Measurements from ENCODE around the gene NIPAL3. TPM values are rescaled to one million over a fixed set of nuclear protein-coding genes. Genes with fewer than 3 reads are reported as not detected.
A peak's percentile ranks its signal among the peaks of the same experiment; 100 is the strongest.

Gene NIPAL3
- total RNA-seq, 1 donor from 2014 or later, result 21.3 TPM

DNA sequence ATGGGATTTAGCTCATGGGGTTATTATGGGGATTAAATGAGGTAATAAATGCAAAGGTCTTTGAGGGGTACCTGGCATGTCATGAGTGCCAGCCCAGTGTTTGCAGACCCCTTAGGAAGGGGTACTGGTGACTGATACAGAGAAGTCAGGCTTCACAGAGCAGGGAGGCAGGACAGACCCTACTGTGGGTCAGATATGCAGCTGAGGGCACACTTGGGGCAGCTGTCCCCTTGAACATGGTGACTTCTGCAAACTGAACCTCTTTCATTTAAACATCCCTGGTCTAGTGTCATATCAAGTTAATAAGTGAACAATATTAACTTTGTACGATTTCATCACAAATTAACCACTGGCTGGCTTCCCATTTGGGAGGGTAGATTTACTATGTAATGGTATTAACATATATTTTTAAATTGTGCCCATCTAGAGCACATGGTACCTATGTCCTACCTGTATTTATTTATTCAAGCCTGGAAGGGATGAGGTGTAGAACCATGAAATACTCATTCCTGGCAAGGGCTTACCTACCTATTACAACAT, 27.9 kb upstream of the NIPAL3 start:
- H3K27me3 Mint-ChIP-seq (ENCODE audit: low read depth), result no peaks in the 10 kb centered on the region
- H3K4me1 Mint-ChIP-seq, result peaks cover 27% of the 10 kb centered on the region
- H3K27ac Mint-ChIP-seq, result no peak overlapping the region
- peaks cover 5% of the 10 kb centered on the region for H3K36me3 Mint-ChIP-seq
- no peak overlapping the region for H3K4me3 Mint-ChIP-seq
- H3K9me3 Mint-ChIP-seq, result no peaks in the 10 kb centered on the region
- DNase-seq (ENCODE audit: low spot score in 2 of 2, unreplicated experiment in 2 of 2), result no peak
- TF ChIP-seq, protein P1, sequence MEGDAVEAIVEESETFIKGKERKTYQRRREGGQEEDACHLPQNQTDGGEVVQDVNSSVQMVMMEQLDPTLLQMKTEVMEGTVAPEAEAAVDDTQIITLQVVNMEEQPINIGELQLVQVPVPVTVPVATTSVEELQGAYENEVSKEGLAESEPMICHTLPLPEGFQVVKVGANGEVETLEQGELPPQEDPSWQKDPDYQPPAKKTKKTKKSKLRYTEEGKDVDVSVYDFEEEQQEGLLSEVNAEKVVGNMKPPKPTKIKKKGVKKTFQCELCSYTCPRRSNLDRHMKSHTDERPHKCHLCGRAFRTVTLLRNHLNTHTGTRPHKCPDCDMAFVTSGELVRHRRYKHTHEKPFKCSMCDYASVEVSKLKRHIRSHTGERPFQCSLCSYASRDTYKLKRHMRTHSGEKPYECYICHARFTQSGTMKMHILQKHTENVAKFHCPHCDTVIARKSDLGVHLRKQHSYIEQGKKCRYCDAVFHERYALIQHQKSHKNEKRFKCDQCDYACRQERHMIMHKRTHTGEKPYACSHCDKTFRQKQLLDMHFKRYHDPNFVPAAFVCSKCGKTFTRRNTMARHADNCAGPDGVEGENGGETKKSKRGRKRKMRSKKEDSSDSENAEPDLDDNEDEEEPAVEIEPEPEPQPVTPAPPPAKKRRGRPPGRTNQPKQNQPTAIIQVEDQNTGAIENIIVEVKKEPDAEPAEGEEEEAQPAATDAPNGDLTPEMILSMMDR (IDR thresholded peaks at IDR 0.05; ENCODE audit: unreplicated experiment), result no peak

DNA sequence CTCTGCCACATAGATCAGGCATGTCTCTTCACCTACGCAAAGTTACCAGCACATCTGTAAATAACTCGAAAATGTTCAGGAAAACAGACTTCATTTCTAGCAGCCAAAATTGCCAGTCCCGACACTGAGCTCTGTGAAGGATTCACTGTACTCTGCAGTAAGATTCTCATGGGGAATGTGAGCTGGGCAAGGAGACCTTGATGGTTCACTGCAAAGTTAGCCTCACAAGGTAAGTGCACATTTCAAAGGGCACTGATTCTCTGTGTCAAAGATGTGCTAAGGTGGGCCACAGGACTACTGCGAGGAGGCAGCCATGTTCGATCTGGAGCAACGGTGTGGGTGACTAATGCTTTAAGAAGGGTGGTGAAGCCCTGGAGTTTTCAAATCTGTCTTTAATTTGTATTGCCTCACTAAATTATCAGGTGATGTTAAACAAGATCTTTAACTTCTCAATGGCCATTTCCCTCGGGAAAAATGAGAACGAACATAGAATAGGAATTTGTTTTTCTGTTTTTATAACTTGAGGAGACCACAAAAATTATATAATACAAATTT, 27.2 kb upstream of the NIPAL3 start:
- DNase-seq (ENCODE audit: low spot score in 2 of 2, unreplicated experiment in 2 of 2), result no peak
- no peak overlapping the region for H3K27ac Mint-ChIP-seq
- TF ChIP-seq, protein P1 (IDR thresholded peaks at IDR 0.05; ENCODE audit: unreplicated experiment), result no peak
- H3K4me3 Mint-ChIP-seq, result no peak overlapping the region
- H3K36me3 Mint-ChIP-seq, result peaks cover 3% of the 10 kb centered on the region
- H3K27me3 Mint-ChIP-seq (ENCODE audit: low read depth), result no peaks in the 10 kb centered on the region
- no peaks in the 10 kb centered on the region for H3K9me3 Mint-ChIP-seq
- peaks cover 29% of the 10 kb centered on the region for H3K4me1 Mint-ChIP-seq

DNA sequence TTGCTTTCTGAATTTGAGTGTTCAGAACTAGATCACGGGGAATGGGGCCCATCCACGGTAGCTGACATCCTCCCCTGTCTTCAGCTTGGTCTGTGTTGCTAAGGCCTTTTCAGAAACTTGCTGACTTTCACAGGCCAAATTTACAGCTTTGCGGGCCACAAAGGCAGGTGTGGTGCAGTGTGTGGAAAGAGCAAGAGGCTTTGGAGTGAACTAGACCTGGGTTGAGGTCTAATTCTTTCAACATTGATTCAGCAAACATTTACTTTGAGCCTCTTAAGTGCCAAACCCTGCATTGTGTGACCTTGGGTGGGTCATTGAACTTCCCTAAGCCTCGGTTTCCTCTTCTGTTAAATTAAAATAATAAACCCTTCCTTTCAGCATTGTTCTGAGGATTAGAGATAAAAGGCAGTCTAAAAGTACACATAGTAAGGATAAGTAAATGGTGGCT, 26.3 kb upstream of the NIPAL3 start:
- no peaks in the 10 kb centered on the region for H3K27me3 Mint-ChIP-seq (ENCODE audit: low read depth)
- DNase-seq (ENCODE audit: low spot score in 2 of 2, unreplicated experiment in 2 of 2), result no peak
- no peak overlapping the region for H3K4me3 Mint-ChIP-seq
- H3K4me1 Mint-ChIP-seq, result peaks cover 33% of the 10 kb centered on the region
- peaks cover 3% of the 10 kb centered on the region for H3K36me3 Mint-ChIP-seq
- TF ChIP-seq, protein P1 (IDR thresholded peaks at IDR 0.05; ENCODE audit: unreplicated experiment), result no peak
- no peaks in the 10 kb centered on the region for H3K9me3 Mint-ChIP-seq
- H3K27ac Mint-ChIP-seq, result no peak overlapping the region

DNA sequence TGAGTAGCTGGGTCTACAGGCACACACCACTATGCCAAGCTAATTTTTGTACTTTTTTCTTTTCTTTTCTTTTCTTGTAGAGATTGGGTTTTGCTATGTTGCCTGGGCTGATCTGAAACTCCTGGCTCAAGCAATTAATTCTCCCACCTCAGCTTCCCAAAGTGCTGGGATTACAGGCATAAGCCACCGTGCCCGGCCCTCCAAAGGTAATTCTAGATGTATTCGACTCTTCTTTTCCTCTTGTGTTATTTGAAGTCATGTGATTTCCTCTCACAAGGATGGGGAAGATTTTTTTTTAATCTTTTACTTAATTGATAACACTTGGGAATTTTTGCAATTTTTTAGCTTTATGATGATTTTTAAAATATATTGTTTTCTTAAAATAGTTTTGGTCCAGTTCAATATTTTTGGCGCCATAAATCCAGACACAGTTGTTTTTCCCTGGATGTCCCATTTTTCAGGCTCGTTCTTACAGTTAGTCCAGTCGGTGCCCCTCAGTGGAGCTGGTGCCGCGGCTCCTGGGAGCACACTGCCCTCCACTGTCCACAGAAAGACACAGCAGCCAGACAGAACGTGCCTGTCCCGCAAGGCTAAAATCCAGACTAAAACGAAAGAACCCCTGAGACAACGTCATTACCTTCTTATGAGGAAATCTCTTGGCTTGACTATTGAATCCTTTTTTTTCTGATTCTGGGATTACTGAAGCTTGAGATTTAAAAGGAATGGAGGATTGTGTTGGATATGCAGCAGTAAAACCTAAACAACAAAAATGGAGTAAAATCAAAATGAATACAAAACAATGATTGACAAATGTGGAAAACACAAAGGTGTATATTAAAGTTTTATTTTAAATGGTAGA, 24.4 kb upstream of the NIPAL3 start:
- Mint-ChIP-seq H3K9me3 (no peaks in the 10 kb centered on the region), H3K27me3 (ENCODE audit: low read depth) (no peaks in the 10 kb centered on the region), H3K4me1 (peaks cover 33% of the 10 kb centered on the region), H3K27ac (peak overlapping the region; percentile 91), H3K36me3 (peaks cover 3% of the 10 kb centered on the region), H3K4me3 (no peak overlapping the region)
- DNase-seq (ENCODE audit: low spot score in 2 of 2, unreplicated experiment in 2 of 2), result peak; percentile 57 to 76
- TF ChIP-seq, protein P1 (IDR thresholded peaks at IDR 0.05; ENCODE audit: unreplicated experiment), result peak; percentile 70

- Mint-ChIP-seq H3K27me3 (ENCODE audit: low read depth) (no peaks in the 10 kb centered on the region), H3K4me1 (peaks cover 28% of the 10 kb centered on the region), H3K36me3 (peaks cover 3% of the 10 kb centered on the region), H3K9me3 (peaks cover under 1% of the 10 kb centered on the region), H3K4me3 (no peak overlapping the region), H3K27ac (peak overlapping the region; percentile 91)
- TF ChIP-seq, protein P1 (IDR thresholded peaks at IDR 0.05; ENCODE audit: unreplicated experiment), result peak; percentile 72
- DNase-seq (ENCODE audit: low spot score in 2 of 2, unreplicated experiment in 2 of 2), result peak in 1 of 2 experiments; percentile 76
Measured at GRCh38 chr1:24391882-24392603, 23.6 kb upstream of the NIPAL3 start.

All from mesothelial cell of epicardium (in vitro differentiated cells).